Measurements from ENCODE around the gene BTBD9. TPM values are rescaled to one million over a fixed set of nuclear protein-coding genes. Genes with fewer than 3 reads are reported as not detected.

Gene BTBD9
- total RNA-seq, 1 donor from 2014 or later: 23.0 TPM

DNA sequence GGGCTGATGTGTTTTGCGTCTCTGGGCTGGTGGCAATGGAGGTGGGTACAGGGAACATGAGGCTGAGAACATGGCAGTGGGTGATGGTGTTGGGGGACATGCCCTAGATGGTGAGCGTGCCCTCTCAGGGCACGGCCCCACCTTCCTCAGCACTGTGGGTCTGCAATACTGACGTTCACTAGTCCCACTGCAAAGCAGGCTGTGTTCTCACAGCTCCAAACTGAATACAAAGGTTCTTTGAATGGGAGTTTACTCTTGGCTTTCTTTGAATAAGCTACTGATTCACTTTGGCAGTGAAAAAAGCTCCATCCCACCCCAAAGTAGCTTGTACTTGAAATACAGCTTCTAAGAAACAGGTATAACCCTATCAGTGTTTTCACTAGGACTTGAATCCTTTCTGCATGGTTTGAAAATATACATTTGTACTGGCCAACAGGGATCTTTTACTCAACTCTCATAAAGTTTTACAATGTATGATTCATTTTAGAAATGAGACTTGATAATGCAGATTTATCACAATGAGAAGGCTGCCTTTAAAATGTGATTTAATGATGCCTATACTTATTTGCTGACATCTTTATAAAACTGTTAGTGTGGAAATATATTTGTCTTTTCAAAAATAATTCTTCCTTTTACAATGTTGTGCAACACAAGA lies 419.5 kb downstream of the BTBD9 start:
- no peaks in the 10 kb centered on the region for H3K4me1 Mint-ChIP-seq
- TF ChIP-seq, protein P1, sequence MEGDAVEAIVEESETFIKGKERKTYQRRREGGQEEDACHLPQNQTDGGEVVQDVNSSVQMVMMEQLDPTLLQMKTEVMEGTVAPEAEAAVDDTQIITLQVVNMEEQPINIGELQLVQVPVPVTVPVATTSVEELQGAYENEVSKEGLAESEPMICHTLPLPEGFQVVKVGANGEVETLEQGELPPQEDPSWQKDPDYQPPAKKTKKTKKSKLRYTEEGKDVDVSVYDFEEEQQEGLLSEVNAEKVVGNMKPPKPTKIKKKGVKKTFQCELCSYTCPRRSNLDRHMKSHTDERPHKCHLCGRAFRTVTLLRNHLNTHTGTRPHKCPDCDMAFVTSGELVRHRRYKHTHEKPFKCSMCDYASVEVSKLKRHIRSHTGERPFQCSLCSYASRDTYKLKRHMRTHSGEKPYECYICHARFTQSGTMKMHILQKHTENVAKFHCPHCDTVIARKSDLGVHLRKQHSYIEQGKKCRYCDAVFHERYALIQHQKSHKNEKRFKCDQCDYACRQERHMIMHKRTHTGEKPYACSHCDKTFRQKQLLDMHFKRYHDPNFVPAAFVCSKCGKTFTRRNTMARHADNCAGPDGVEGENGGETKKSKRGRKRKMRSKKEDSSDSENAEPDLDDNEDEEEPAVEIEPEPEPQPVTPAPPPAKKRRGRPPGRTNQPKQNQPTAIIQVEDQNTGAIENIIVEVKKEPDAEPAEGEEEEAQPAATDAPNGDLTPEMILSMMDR (IDR thresholded peaks at IDR 0.05; ENCODE audit: unreplicated experiment): no peak
- H3K27ac Mint-ChIP-seq: no peak overlapping the region
- peaks cover 6% of the 10 kb centered on the region for H3K9me3 Mint-ChIP-seq
- DNase-seq (ENCODE audit: low spot score in 2 of 2, unreplicated experiment in 2 of 2): no peak
- no peaks in the 10 kb centered on the region for H3K36me3 Mint-ChIP-seq
- H3K27me3 Mint-ChIP-seq (ENCODE audit: low read depth): no peaks in the 10 kb centered on the region
- H3K4me3 Mint-ChIP-seq: no peak overlapping the region

- H3K4me3 Mint-ChIP-seq: no peak overlapping the region
- H3K27ac Mint-ChIP-seq: no peak overlapping the region
- TF ChIP-seq, protein P1 (IDR thresholded peaks at IDR 0.05; ENCODE audit: unreplicated experiment): no peak
- peaks cover 6% of the 10 kb centered on the region for H3K9me3 Mint-ChIP-seq
- DNase-seq (ENCODE audit: low spot score in 2 of 2, unreplicated experiment in 2 of 2): no peak
- no peaks in the 10 kb centered on the region for H3K36me3 Mint-ChIP-seq
- H3K27me3 Mint-ChIP-seq (ENCODE audit: low read depth): no peaks in the 10 kb centered on the region
- H3K4me1 Mint-ChIP-seq: peaks cover 2% of the 10 kb centered on the region
Observed at GRCh38 chr6:38218235-38218634, 421.5 kb downstream of the BTBD9 start.

DNA sequence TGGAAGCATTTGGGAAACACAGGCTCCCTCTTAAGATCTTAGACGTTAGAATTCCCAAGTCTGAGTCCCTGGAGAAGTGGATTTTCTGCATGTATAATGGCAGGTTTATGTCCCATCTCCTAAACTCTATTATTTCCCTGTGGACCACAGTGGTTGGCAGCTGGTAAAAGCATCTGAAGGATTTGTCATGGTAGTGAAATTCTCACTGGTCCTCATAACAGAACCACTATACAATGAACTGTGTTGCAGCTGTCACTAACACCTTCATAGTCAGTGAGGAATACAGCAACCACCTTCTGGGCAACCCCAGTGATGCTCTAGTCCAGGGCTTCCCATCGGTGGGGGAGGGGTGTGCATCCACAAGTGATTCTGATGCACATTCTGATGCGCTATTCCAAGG lies 423.3 kb downstream of the BTBD9 start:
- TF ChIP-seq, protein P1 (IDR thresholded peaks at IDR 0.05; ENCODE audit: unreplicated experiment): no peak
- Mint-ChIP-seq H3K36me3 (no peaks in the 10 kb centered on the region), H3K4me3 (no peak overlapping the region), H3K9me3 (peaks cover 6% of the 10 kb centered on the region), H3K27me3 (ENCODE audit: low read depth) (no peaks in the 10 kb centered on the region), H3K4me1 (peaks cover 10% of the 10 kb centered on the region), H3K27ac (no peak overlapping the region)
- DNase-seq (ENCODE audit: low spot score in 2 of 2, unreplicated experiment in 2 of 2): no peak

GRCh38 chr6:38215651-38216311 lies 423.9 kb downstream of the BTBD9 start:
- no peak overlapping the region for H3K27ac Mint-ChIP-seq

DNA sequence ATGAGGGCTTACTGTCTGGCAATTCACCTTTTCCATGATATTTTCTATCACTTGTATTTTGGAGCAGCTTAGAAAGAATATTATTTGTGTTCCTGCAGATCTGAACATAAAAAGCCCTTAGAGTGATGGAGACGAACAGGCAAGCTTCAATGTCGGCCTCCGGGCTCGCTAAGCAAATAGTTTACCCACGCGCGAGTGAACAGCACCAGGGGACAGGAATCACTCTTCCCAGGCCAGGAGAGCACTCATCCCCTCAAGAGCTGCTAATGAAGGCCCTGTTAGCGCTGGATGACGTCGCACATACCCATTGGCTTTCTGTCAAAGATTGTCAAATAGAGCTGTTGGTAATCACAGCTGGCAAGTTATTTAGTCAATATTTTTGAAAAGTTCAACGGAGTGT lies 424.5 kb downstream of the BTBD9 start:
- TF ChIP-seq, protein P1 (IDR thresholded peaks at IDR 0.05; ENCODE audit: unreplicated experiment): no peak
- peaks cover 6% of the 10 kb centered on the region for H3K9me3 Mint-ChIP-seq
- no peak overlapping the region for H3K4me3 Mint-ChIP-seq
- peaks cover 16% of the 10 kb centered on the region for H3K4me1 Mint-ChIP-seq
- H3K27me3 Mint-ChIP-seq (ENCODE audit: low read depth): no peaks in the 10 kb centered on the region
- H3K27ac Mint-ChIP-seq: no peak overlapping the region
- DNase-seq (ENCODE audit: low spot score in 2 of 2, unreplicated experiment in 2 of 2): no peak
- no peaks in the 10 kb centered on the region for H3K36me3 Mint-ChIP-seq

More at GRCh38 chr6:38215651-38216311, 423.9 kb downstream of the BTBD9 start:
- Mint-ChIP-seq H3K4me1 (peaks cover 11% of the 10 kb centered on the region), H3K4me3 (no peak overlapping the region), H3K36me3 (no peaks in the 10 kb centered on the region), H3K27me3 (ENCODE audit: low read depth) (no peaks in the 10 kb centered on the region), H3K9me3 (peaks cover 6% of the 10 kb centered on the region)
- TF ChIP-seq, protein P1 (IDR thresholded peaks at IDR 0.05; ENCODE audit: unreplicated experiment): no peak
- no peak for DNase-seq (ENCODE audit: low spot score in 2 of 2, unreplicated experiment in 2 of 2)

Data from mesothelial cell of epicardium (in vitro differentiated cells).